Iris pigment epithelial cell (primary cell): Measurements from ENCODE around the gene SLC49A3.

Experiments
- DNase-seq: peaks from one replicate; pipeline ENCODE4 v3.0.0-alpha.2; 2011; ENCODE audit warnings: low read depth

SLC49A3 gene

DNA sequence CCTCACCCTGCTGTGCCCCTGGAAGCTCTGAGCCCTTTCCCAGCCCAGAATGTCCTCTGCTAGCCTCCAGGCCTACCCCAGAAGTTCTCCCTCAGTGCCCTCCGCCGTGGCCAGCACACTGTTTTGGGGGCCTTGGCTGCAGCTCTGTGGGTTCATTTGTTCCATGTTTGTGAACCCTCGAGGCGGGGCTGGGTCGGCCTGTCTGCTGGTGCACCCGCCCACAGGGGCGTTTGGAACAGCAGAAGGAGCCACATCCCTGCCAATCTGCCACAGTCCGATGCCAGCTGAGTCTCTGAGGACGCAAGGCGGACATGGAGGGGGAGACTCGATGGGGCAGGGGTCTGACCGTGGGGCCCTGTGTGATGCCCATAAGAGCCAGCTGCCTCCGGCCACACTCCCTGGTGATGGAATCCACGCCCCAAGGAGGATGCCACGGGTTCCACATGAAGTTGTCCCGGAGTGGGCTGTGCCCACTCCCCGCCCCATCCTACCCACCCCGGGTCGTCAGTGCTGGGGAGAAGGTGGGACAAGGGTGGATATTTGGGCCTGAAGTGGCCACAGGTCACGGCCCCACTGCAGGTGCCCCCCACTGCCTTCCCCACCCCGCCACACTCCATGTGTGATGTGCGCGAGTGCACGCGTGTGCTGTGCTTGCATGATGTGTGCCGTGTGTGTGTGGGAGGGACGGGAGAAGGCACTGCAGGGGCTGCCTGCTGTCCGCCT lies 22.0 kb downstream of the SLC49A3 start:
- no peak for DNase-seq

DNA sequence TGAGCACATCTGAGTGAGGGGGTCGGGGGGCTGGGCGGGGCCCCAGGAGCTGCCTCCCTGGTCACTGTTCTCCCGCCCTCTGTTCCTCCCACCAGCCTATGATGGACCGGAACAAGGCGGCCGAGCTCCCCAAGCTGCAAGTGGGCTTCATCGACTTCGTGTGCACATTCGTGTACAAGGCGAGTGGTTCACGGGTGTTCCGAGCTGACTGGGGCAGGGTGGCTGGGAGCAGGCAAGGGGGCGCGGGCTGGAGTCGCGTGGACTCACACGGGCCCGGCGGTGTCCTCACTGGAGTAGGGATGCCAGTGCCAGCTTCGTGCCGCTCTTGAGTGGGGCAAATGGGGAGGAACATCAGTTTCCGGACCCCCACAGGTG lies 22.5 kb downstream of the SLC49A3 start:
- no peak for DNase-seq

GRCh38 chr4:665751-666435 lies 23.1 kb downstream of the SLC49A3 start:
- no peak for DNase-seq

- DNase-seq: no peak
Measured at GRCh38 chr4:665381-665750, 23.6 kb downstream of the SLC49A3 start.

GRCh38 chr4:664713-665231 lies 24.2 kb downstream of the SLC49A3 start:
- DNase-seq: no peak

GRCh38 chr4:663438-664428 lies 25.2 kb downstream of the SLC49A3 start:
- no peak for DNase-seq

DNA sequence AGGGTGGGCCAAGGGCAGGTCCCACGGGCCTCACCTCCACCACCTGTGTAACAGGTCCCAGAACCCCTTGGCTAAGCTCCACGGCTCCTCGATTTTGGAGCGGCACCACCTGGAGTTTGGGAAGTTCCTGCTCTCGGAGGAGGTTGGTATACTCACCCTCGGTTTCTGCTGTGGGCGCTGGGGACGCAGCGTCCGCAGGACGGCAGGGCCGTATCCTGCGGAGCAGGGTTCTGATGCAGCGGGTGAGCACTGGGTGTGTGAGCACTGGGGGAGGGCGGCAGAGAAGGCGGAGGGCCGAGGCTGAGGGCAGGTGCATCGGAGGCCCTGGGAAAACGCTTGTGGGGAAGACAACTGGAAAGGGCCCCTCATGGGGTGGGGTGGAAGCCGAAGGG lies 25.9 kb downstream of the SLC49A3 start:
- DNase-seq: no peak

- no peak for DNase-seq
Measured at GRCh38 chr4:661881-662761, 26.8 kb downstream of the SLC49A3 start.

GRCh38 chr4:661231-661630 lies 27.7 kb downstream of the SLC49A3 start:
- no peak for DNase-seq

DNA sequence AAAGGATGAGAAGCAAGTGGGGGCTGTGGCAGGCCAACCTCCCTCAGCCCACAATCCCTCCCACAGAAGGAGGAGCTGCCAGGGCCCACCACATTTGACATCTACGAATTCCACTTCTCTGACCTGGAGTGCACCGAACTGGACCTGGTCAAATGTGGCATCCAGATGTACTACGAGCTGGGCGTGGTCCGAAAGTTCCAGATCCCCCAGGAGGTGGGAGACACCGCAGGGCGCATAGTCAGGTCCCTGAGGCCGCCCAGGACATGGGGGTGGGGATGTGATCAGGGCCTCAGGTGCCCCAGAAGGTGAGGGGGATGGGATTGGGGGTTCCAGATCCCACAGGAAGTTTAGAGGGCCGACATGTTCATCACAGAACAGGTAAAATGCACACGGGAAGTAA lies 28.6 kb downstream of the SLC49A3 start:
- no peak for DNase-seq

DNA sequence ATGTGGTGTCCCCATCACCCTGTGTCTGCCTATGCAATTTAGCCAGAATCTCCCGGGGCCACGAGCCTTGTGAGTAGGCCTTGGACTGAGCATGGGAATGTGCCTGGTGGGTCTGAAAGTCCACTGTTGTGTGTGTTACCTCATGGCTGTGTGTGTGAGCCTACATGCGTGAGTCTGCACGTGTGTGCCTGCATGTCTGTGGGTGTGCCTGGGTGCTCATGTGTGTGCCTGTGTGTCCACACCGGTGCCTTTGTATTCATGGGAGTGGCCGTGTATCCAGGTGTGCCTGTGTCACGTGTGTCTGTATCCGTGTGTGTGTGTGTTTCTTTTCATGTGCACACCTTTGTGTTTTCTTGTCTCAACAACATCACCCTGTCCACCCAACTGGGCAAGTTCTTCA lies 29.1 kb downstream of the SLC49A3 start:
- no peak for DNase-seq

GRCh38 chr4:658681-659667 lies 30.0 kb downstream of the SLC49A3 start:
- no peak for DNase-seq

- DNase-seq: no peak
Measured at GRCh38 chr4:657834-658667, 30.9 kb downstream of the SLC49A3 start.

DNA sequence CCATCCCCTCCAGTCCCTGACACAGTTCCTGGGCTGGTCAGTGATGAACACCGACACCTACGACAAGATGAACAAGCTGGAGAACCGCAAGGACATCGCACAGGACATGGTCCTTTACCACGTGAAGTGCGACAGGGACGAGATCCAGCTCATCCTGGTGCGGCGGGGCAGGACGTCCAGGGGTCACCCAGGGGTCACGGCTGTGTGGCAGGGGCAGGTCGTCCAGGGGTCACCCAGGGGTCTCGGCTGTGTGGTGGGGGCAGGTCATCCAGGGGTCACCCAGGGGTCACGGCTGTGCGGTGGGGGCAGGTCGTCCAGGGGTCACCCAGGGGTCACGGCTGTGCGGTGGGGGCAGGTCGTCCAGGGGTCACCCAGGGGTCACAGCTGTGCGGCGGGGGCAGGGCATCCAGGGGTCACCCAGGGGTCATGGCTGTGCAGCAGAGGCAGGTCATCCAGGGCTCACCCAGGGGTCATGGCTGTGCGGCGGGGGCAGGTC lies 31.6 kb downstream of the SLC49A3 start:
- DNase-seq: no peak

DNA sequence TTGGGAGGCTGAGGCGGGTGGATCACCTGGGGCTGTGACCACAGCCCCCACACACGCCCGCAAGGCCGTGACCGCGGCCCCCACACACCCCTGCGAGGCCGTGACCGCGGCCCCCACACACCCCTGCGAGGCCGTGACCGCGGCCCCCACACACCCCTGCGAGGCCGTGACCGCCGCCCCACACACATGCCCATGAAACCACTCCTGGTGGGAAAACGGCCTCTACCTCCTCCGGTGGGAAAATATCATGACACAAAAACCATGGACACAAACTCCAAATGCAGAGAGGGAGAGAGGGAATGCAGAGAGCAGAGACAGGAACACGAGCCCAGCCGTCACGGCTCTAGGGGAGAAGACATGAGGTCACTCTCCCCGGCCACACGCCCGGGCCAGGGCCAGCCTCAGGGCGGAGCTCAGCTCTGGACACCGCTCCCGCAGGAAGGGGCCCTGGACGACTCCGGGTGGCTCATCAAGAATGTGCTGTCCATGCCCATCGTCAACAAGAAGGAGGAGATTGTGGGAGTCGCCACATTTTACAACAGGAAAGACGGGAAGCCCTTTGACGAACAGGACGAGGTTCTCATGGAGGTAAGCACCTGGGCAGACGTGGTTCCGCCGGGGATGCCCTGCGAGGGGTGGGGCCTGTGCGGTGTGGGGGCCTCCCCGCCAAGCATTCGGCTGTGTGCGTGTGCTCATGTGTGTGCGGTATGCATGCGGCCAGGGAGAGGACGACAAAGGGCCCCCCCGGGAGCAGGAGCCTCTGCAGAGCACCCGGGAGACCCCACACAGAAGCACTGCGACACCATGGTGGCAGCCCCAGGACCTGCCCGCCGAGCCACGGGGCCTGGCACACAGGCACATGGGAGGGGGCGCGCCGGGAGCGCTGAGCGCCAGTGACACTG lies 32.3 kb downstream of the SLC49A3 start:
- no peak for DNase-seq

DNA sequence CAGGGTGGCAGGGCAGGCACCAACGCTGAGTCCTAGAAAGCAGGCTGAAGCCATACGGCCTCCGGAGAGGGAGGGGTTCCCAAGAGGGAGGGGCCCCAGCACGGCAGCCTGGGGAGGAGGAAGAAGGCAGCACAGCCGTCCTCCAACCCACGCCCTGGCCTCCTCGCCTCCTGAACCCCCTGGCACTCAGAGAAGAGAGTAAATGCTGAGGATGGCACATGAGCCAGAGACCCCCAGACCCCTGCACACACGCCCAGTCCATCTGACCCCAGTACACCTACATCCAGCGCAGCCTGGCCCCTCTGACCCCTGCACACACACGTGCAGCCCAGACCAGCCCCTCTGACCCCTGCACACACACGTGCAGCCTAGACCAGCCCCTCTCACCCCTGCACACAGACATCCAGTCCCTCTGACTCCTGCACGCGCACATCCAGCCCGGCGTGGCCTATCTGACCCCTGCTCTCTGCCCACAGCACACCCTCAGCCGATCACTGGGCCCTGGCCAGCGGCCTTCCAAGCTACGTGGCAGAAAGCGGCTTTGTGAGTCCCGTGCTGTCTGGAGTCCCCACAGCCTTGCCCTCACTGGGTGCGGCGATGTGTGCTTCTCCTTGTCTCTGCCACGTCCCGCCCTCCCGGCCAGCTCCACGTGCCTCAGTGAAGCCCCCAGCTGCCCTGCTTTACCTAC lies 33.3 kb downstream of the SLC49A3 start:
- DNase-seq: no peak

DNA sequence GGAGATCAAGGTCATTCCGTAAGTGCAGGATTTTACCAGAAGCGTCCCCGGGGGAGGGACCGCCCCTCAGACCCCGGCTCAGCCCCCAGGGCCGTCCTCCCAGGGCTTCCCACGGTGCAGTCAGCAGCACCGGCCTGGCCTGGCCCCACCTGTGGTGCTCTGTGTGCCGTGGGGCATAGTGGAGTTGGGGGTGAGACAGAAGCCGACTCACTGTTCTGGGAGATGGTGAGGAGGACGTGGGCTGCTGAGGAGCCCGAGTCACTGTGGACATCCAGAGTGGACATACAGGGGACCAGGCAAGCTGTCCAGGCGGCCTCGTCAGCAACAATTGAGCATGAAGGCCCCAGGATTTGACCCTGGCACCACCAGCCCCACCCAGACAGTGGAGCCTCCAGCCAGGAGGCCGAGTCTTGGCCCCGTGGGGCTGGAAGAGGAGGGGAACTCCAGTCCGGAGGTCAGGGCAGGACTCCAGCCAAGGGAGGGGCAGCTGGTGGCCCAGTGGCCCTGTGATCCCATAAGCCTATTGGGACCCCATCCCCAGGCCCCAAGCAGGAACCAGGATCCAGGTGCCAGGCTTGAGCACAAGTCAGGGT lies 34.0 kb downstream of the SLC49A3 start:
- DNase-seq: no peak
